GM18508 (cell line): ENCODE data around the gene EPB42.
"Not testable (repeated sequence)": the region's sequence is repeated elsewhere in the genome, so short reads cannot be mapped to it uniquely, and the experiment has no call there.

ENCODE experiments used
- ATAC-seq: cut with Tn5 transposase; IDR thresholded peaks from one replicate; pipeline ENCODE4 v1.9.1; 2021; ENCODE audit warnings: moderate number of reproducible peaks; ENCODE audit not compliant: insufficient read depth, unreplicated experiment

Gene EPB42

DNA sequence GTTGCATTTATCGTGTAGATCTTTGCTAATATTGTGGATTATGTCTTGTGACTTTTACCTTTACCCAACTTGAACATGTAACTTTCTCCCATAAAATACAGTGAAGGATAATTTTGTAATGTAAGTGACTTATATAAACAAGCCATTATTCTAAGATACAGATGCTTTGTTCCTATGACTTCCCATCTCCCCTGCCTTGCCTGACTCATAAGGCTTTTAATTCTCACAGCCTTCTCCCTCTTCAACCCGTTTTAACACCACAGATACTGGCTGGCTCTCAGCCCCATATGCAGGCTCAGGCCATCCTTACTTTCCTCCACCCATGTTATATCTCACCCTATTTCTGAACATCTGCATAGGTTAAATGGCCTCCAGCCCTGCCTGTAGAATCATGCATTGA lies 31.5 kb downstream of the EPB42 start:
- no peak for ATAC-seq

DNA sequence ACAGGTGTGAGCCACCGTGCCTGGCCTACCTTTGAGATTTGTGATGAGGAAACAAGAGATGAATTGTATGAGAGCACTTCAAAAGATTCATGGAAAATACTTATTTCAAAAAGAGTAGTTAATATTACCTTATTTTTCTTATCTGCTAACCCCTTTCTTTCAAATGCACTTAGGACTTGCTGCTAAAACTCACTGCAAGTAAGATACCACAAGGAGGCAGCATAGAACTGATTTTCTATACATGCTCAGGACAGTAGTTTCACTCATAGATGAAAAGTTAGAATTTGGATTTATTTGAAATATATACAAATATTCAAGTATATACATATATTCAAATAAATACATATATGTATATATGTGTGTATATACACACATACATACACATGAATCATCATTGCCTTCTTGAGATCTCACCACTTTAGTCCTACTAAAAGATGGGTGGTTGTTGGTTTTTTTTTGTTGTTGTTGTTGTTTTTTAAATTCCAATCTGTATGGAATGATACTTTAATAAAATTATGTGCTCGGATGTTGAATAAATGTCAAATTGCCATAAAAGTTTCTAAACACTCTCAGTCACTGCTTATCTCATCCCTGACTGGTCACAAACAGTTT lies 33.2 kb downstream of the EPB42 start:
- ATAC-seq = no peak

DNA sequence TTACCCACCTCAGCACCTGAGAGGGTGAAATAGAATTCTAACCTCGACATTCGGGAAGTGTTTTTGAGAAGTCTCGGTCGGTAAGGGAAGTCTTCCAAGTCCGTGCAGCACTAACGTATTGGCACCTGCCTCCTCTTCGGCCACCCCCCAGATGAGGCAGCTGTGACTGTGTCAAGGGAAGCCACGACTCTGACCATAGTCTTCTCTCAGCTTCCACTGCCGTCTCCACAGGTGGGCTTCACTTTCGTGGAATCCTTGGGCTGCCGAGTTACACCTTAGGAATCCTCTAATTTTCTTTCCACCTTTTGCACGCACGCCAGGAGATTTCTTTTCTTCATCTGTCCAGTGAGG lies 34.8 kb downstream of the EPB42 start:
- ATAC-seq = no peak

DNA sequence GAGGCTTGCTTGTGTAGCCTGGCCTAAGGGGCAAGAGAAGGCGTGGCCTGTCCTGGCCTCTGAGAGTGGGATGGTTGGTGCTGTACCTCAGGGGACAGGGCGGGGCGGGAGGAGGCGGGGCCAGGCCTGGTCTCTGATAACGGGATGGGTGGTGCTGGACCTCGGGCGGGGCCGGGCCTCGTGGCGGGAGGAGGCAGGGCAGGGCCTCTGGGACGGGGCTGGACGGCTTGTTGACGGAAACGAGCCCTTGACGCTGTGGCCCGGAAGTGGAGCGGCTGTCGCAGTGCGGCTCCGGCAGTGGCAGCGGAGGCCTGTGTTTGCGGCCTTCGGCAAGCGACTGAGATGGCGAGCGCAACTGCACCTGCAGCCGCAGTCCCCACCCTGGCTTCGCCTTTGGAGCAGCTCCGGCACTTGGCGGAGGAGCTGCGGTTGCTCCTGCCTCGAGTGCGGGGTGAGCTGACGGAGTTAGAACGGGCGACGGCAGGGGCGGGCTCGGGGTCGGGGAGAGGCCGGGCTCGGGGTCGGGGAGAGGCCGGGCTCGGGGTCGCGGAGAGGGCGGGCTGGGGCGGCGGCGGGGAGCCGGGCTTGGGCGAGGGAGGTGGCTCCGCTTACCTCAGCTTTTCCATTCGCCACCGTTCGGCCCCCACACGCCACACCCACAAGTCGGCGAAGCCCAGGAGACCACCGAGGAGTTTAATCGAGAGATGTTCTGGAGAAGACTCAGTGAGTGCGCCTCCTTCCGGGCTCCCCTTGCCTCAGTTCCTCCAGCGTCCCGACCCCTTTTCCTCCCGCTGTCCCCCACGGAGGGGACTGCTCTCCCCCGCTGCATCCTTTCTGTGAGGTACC lies 35.4 kb downstream of the EPB42 start, which contains the start of gene CCNDBP1:
Gene CCNDBP1, plus strand, starts transcription at position 247 of the 846 bp plus-strand sequence. Its CDS starts 96 bp downstream, at position 343.
- ATAC-seq = peak; percentile 49

DNA sequence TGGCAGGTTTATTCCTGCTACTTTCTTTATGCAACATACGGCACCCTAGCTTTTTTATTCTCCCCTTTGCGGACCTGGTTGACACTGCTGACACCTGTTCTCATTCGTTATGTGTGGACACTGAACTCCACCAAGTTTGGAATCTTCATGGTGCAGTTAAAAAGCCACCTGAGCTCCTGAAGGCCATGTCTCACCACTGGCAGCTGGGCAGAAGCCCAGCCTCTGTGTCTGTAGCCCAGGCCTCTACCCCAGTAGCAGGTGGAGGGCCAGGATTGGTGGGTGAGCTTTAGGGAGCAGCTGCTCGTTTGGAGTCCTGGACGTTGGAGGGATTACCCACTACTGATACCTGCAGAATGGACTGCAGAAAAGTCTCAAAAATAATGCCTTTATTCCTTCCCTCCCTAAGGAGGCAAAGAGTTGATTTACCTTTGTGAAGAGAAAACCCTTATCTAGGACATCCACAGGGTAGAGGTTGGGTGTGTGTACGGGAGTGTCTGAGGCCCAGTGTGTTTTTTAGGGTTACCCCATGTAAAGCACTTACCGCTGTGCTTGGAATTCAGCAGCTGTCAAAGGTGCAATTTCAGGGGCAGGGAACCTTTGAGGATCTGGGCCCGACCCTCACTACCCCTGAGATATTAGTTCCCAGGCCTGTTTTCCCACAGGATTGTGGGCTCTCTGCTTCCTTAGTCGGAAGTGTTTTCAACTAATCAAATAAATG lies 36.3 kb downstream of the EPB42 start:
- no peak for ATAC-seq

DNA sequence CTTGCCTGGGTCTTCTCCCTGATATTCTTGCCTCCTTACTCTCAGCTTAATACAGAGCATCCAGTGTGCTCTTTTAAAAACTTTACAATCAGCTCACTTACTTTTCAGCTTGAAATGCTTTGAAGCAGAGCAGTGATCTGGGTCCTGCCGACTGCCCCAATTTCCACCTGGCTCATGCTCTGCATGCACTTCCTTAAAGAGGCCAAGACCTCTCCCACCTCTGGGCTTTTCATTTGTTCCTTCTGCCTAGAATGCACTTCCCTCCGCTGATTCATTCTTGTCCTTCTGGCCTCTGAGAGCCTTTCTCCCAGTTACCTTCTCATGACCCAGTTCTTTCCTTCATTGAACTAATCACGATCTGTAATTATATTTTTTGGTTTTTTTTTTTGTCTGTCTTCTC lies 37.5 kb downstream of the EPB42 start:
- ATAC-seq = no peak

DNA sequence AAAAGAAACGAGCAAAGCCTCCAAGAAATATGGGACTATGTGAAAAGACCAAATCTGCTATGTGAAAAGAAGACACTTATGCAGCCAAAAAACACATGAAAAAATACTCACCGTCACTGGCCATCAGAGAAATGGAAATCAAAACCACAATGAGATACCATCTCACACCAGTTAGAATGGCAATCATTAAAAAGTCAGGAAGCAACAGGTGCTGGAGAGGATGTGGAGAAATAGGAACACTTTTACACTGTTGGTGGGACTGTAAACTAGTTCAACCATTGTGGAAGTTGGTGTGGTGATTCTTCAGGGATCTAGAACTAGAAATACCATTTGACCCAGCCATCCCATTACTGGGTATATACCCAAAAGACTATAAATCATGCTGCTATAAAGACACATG lies 43.7 kb downstream of the EPB42 start:
- ATAC-seq = not testable (repeated sequence)

DNA sequence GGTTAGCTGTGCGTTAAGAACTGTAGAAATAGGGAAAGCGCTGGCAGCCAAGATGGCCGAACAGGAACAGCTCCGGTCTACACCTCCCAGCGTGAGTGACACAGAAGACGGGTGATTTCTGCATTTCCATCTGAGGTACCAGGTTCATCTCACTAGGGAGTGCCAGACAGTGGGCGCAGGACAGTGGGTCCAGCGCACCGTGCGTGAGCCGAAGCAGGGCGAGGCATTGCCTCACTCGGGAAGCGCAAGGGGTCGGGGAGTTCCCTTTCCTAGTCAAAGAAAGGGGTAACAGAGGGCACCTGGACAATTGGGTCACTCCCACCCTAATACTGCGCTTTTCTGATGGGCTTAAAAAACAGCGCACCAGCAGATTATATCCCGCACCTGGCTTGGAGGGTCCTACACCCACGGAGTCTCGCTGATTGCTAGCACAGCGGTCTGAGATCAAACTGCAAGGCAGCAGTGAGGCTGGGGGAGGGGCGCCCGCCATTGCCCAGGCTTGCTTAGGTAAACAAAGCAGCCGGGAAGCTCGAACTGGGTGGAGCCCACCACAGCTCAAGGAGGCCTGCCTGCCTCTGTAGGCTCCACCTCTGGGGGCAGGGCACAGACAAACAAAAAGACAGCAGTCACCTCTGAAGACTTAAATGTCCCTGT lies 45.0 kb downstream of the EPB42 start:
- ATAC-seq = not testable (repeated sequence)

DNA sequence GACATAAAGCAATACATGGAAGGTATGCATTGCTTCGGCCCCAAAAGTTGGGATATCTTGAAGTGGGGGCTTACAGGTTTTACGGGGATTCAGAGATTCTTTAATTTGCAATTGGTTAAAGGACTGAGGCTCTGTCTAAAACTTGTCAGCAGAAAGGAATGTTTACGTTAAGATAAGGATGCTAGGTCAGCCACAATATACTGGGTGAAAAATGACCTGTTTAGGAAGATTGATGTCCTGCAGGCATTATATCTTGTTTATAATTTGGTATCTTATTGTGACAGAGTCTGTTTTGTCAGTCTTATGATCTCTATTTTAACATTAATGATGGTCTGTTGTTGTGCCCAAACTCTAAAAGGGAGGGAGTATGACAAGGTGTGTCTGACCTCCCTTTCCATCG lies 50.9 kb downstream of the EPB42 start:
- ATAC-seq = no peak

DNA sequence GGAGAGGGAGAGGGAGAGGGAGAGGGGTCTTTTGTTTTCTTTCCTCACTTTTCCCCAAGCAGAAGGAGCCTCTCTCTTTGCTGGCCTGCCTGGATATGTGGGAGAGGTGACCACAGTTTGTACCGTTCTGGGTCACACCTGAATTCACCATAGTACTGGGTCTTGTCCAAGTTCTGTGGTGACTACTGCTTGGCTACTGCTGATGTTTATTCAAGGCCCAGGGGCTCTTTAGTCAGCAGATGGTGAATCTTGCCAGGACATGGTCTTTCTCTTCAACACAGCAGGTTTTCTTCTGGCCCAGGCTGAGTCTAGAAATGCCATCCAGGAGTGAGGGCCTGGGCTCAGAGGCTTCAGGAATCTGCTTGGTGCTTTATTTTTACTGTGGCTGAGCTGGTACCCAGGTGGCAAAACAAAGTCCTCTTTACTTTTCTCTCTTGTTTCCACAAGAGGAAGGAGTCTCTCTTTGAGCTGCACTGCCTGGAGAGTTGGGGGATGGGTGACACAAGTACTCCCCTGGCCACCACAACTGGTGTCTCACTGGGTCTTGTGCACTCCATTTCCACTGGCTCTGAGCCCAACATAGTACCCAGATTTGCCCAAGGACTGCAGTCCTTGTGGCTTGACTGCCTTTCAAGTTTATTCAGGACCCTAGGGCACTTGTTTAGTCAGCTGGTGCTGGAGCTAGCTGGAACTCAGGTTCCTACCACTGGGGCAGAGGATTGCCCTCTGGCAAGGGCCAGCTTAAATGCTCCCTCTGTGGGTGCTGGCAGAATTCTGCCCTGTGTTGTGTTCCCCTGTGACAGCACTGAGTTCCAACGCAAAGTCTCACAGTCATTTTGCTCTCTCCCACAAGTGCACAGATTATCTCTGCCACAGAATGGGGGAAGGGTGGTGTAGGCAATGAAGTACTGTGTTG lies 52.4 kb downstream of the EPB42 start:
- no peak for ATAC-seq

DNA sequence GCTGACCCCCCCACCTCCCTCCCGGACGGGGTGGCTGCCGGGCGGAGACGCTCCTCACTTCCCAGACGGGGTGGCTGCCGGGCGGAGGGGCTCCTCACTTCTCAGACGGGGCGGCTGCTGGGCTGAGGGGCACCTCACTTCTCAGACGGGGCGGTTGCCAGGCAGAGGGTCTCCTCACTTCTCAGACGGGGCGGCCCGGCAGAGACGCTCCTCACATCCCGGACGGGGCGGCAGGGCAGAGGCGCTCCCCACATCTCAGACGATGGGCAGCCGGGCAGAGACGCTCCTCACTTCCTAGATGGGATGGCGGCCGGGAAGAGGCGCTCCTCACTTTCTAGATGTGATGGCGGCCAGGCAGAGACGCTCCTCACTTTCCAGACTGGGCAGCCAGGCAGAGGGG lies 53.6 kb downstream of the EPB42 start:
- not testable (repeated sequence) for ATAC-seq

DNA sequence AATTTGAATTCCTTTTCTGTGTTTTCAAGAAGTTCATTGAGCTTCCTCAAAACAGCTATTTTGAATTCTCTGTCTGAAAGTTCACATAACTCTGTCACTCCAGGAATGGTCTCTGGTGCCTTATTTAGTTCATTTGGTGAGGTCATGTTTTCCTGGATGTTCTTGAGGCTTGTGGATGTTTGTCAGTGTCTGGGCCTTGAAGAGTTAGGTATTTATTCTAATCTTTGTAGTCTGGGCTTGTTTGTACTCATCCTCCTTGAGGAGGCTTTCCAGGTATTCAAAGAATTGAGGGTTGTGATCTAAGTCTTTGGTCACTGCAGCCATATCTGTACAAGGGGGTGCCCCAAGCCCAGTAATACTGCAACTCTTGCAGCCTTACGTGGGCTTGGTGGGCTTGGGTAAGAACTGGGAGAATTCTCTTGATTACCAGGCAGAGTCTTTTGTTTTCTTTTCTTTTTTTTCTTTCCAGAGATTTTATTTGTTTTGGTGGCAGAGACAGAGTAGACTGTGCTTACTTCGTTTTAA lies 55.0 kb downstream of the EPB42 start:
- no peak for ATAC-seq

DNA sequence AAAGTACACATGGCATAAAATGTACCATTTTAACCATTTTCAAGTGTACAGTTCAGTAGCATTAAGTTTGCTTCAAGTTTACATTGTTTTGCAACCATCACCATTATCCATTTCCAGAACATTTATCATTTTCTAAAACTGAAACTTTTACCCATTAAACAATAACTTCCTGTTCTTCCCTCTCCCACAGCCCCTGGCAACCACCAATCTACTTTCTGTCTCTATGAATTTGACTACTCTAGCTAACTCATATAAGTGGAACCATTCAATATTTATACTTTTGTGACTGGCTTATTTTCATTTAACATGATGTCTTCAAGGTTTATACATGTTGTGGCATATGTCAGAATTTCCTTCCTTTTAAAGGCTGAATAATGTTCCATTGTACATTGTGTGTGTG lies 67.5 kb downstream of the EPB42 start:
- no peak for ATAC-seq

DNA sequence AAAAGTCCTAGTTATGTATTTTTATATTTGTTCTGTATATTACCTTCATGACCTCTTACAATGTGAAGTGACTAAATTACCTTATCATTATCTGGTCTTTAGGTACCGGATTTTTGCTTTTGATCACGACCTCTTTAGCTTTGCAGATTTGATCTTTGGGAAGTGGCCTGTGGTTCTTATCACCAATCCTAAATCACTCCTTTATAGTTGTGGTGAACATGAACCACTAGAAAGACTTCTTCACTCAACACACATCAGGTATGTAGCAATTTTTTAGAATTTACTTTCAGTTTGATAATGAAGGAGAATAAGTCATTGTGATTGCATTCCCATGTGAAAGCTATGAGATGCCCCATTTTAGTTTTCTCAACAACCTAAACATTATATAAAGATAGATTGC lies 69.1 kb downstream of the EPB42 start:
- ATAC-seq = no peak

DNA sequence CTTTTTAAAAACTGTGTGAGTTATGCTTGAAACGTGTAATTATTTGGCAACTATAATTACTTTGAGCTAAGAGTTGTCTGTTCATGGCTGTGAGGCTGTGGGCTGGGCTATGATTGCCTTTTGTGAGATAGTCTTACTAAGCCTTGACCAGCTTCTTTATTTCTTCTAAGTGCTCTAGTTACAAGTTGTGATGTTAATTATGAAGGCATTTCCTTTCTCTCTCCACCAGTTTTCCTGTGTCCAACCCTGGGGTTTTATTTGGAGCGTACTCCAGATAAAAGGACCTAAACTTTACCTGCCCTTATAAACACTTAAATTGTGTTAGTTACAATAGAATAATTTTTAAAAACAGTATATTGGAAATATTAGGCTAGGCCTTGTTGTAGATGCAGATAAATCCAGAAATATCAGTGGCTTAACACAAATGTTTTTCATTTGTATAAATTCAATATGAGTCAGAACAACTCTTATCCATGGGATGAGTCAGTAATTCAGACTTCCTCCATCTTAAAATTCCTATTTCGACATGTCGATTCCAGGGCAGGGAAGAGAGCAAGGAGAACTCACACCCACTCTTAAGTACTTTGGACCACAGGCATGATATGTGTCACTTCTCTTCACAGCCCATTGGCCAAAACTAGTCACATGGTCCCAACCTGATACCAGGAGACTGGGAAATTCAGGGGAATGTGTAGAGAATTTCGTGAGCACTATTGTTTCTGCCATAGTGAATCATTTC lies 70.5 kb downstream of the EPB42 start:
- ATAC-seq = no peak
